Activated CD4-positive, CD25-positive, alpha-beta regulatory T cell treated with anti-CD3 and anti-CD28 coated beads, Interleukin-2, amount 50 U/mL, for 24 hours (primary cell): Measurements from ENCODE around the gene RIPK4.
"Not testable (repeated sequence)": the region's sequence is repeated elsewhere in the genome, so short reads cannot be mapped to it uniquely, and the experiment has no call there.

Experiments
- ATAC-seq, 2 donors: fragments of 150-1000 bp; cut with Tn5 transposase; one replicate each; pipeline ENCODE4 v1.10.0; 2021; ENCODE audit warnings: mild to moderate bottlenecking in 1 of 2, moderate library complexity in 1 of 2

RIPK4 gene

DNA sequence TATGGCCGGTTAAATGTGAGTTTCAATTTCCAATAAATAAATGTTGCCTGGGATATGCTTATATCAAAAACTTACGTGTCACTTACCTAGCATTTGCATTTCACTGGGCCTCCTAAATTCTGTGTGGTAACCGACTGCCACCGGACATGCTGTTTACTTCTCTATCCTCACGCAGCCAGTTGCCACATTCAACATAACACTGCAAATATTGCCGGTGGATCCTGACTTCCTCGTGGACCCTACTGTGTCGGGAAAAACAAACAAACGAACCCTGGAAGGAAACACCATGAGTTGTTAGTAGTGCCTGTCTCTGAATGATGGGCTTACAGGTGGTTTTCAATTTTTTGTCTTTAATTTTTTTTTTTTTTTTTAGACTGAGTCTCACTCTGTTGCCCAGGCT is 54.1 kb downstream of the RIPK4 start:
- ATAC-seq, result no peak

DNA sequence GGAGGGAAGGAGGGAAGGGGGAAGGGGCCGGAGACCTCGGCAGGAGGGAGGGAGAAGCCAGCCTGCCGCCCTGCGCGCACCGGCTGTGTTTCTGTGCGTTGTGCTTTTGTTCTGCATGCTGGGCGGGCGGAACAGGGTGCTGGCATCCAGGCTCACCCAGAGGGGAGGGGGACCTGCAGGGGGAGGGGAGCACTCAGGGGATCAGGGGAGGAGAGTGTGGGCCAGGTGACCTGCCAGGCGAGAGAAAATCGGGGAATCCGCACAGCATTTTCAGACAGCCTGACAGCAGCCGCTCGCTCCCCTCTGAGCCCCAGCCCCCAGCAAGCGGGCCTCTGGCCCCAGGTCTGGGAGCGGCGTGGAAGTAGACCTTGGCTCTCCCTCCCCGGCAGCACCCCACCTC is 54.7 kb downstream of the RIPK4 start:
- no peak for ATAC-seq

DNA sequence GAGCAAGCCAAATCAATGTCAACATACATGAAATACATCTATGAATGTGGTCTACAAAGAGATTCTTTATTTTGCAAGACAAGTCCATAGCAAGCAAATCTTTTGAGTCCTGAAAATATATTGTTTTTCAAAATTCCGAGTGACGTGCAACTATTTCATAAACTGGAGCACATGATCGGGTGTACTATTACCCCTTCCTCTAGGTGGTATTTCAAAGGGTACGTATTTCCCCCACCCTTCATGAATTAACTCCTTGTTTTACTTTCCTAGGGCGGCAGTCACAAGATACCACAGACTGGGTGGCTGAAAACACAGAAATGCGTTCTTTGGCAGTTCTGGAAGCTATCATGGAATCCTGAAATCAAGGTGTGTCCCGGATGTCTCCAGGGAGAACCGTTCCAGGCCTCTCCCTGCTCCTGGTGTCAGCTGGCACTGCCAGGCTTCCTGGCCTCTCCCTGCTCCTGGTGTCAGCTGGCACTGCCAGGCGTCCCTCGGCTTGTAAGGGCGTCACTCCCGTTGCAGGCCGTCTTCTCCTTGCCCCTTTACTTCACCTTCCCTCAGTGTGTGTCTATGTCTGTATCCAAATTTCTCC is 55.3 kb downstream of the RIPK4 start:
- ATAC-seq, result no peak

DNA sequence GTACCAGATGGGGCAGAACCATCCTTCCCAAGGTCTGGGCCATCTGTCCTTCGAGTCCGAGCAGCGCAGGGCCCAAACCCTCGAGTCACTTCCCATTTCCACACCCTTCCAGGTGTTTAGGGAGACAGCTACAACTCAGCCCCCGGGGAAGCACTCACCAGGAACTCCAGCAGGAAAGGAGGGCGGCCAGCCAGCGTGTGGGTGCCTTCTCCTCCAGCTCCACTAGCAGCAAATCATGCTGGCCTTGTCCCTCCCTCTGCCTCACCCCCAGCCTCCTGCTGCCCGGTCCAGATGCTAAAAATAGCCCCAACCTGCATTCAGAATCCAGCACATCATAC is 56.1 kb downstream of the RIPK4 start:
- ATAC-seq, result no peak

DNA sequence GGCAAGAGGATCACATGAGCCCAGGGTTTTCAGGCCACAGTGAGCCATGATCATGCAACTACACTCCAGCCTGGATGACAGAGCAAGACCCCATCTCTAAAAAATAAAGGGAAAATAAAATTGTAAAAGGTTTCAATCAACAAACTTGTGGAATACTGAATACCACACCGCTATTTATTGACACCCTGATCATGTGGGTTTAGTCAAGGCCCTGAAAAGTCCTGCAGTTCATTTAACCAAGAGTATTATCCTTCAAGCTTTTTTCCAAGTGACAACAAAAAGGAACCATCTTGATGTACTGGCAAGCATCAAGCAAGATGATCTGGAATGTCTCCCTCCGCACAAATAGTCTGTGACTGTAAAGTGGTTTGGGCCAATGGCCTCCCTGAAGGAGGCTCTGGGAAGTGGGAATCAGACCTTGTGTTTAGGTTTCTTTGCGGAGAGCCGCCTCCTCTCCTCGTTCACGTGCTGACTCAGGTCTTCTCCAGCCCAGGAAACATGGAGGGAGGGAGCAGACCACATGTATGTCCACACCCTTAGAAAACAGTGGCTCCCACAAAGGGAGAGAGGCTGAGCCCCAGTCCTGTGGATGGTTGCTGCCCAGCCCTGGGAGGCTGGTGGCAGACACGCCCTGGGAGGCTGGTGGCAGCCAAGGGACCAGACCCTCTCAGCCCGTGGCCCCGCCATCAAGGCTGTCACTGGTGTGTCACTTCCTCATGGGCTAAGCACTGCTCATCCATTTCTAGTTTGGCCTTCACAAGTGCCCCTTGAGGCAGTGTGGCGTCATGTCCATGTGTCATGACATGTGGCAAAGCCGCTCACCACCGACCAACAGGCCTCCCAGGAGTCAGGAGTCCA is 56.7 kb downstream of the RIPK4 start:
- ATAC-seq, result no peak

DNA sequence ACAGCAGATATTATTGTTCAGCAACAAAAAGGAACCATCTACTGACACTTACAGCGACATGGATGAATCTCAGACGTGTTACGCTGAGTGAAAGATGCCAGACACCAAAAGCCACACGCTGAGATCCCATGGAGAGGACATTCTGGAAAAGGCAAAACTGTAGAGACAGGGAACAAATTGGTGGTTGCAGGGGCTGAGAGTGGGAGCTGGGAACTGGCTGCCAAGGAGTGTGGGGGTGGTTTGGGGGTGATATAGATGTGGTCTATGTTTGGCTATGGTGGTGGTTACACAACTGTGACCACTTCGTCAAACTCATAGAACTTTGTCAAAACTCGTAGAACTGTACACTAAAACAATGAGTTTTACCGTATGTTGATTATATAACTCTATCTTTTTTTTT is 57.7 kb downstream of the RIPK4 start:
- no peak for ATAC-seq

DNA sequence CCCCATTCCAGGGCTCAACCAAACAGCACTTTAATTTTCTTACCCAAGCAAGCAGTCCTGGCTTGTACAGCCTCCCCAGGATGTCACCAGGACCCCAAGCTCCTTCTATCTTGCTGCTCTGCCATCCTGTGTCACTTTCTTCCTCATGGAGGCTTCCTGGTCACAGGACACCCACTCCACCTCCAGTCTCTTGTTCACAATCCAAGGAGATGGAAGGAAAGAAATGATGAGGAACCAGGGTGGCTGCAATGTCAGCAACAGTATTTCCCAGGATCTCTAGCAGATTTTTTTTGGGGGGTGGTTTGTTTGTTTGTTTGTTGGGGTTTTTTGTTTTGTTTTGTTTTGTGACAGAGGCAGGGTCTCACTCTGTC is 58.9 kb downstream of the RIPK4 start:
- no peak for ATAC-seq

DNA sequence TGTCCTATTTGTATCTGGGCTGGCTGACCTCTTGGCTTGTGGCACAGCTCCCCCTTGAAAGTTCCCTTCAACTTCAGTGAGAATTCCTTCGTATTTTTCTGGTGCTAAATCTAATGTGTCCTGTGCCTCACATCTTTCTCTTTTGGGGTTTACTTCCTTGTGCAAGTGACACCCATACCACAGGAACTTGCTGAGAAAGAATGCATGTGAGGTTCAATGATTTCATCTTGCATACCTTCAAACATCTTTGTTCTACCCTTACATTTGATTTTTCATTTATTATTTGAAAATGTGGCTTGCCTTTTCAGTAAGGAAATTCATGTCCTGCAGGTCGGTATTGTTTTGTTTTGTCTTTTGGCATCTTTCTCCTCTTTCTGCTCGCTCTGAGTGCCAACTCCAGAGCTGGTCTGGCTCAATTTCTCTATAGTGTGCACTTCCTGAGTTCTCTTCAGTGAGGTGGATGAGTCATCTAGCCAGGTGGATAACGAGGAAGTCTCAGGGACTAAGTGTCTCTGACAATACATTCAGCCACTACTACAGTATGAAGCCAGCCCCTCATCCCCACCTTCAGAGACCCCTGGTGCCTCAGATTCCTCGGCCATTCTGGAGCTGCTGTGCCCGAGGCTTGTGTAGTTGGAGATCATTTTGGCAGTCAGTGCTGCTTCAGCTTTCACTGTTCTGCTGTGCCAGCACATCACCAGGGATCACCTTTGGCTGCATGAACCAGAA is 59.5 kb downstream of the RIPK4 start:
- no peak for ATAC-seq

DNA sequence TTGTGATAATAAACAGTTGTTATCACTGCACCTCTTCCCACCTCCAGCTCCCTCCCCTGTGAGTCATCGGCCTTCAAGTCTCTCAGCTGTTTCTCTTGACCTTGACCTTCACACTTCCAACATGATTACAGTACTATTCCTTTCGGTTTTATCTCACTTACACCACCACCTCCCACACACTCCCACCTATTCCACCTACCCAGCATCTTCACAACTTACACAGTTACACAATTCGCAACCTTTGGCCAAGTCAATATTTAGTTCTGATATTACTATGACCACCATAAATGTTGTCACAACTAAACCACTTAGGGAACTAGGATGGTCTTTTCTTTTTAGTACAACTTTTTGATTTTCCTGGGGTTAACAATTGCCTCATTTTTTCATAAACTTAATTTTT is 60.2 kb downstream of the RIPK4 start:
- ATAC-seq, result no peak

DNA sequence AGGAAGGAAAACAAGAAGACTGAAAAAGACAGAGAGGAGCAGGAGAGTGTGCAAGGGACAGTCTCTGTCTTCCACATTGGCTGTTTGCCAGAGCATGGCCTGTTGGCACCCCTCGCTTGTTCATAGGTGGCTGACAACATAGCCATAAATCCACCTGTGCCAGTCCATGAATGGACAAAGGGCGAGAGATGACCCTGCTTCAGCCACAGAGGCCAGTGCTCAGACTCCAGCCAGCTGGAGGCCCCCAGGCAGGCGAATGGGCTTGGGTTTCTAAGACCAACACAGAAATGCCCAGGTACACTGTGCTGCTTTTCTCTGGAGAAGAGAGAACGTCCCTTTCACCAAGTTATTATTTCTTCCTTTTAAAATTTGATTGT is 60.6 kb downstream of the RIPK4 start:
- ATAC-seq, result no peak

DNA sequence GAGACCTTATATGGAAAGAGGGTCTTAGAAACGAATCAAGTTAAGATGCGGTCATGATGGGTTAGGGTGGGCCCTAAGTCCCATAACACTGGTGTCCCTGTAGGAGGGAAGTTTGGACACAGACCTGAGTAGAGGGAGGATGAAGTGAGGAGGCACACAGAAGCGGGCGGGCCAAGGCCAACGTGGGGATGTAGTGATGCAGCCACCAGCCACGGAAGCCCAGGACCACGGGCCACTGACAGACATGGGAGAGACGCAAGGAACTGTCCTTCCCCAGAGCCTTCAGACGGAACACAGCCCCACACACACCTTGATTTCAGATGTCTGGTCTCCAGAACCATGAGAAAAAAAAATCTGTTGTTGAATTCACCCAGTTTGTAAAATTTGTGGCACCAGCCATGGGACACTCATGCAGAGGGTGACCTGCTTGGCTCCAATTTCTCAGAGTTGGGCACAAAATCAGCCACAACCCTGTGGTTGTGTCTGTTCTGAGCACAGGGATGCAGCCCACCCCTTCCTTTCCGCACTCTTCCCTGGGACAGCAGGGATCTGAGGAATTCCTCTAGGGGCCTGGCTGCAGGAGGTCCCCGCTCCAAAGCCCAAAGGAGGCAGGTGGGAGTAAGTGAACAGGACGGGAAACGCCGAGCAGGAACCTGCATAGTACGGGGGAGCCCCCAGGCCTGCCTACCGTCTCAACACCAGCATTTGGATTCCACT is 61.1 kb downstream of the RIPK4 start:
- ATAC-seq, result no peak

DNA sequence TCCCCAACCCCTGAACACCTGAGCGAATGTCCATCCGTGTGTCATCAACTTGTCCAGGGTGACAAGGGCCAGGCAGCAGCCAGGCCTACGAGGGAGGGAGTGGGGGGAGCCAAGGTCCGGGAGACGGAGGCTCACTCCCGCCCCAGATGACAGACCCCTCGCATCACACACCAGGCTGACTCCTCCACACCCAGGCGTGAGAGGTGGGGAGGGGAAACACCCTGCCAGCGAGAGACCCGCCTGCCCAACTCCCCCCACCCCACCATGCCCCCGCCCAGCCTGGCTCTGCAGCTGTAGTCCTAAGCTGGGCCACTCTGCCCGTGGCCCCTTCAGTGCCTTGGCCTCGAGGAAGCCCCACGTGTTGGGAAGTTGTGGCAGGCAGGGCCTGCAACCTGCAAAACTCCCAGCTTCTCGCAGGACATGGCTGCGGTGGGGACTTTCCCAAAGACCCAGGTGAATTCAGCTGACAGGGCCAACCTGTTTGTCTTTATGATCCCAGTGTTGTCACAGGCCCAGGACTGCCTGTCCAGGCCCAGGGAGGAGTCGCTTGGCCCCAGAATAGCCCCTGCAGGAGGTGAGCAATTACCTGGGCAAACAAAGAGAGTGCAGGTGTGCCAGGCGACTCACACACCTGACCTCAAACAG is 62.9 kb downstream of the RIPK4 start:
- ATAC-seq, result no peak

DNA sequence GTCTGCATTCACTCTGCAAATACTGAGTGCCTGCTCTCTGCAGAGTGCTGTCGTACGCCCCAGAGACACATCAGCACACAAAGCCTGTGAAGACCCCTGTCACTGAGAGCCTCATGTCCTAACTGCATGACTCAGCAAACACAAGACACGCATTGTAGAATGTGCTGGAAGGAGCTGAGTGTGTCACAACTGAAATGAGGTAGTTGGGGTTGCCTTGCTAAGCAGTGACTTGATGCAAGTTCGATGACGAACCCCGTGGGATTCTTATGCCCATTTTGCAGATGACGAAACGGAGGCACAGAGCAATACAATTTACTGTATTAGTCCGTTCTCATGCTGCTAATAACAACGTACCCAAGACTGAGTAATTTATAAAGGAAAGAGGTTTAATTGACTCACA is 65.1 kb downstream of the RIPK4 start:
- ATAC-seq, result no peak

DNA sequence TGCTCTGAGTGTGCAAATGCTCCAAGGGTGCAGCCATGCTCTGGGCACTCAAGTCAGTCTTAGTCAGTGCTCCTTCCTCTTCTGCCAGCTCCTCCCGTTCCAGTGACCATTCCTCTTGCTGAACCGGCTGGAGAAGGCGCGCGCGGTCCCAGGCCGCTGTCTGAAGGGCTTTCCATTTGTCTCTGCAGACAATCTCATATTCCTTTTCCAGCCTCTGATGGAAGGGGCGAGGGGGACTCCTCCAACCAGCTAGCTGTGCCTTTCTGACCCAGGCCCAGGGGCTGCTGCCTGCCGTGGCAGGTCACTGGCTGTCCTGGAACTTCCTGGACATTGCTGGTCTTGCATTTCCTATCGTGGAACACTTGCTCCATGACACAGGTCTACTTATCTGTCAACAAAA is 67.5 kb downstream of the RIPK4 start:
- no peak for ATAC-seq

DNA sequence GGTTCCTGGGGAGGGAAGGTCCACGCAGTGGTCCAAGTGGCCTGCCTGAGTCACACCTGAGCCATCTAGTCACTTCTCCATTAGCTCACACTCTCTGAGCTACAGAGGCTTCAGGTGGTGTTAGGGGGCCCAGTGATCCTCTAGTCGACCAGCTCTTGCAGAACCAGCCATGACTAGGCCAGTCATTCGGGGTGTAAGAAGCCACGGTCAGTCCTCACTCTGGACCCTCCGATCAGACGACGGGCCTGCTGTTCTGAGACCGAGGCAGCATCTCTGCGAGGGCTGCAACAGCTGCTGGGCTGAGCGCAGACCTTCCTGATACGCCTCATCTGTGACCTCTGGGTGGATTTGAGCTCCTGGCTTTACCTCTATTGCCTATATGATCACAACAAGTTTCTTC is 68.8 kb downstream of the RIPK4 start:
- ATAC-seq, result no peak

DNA sequence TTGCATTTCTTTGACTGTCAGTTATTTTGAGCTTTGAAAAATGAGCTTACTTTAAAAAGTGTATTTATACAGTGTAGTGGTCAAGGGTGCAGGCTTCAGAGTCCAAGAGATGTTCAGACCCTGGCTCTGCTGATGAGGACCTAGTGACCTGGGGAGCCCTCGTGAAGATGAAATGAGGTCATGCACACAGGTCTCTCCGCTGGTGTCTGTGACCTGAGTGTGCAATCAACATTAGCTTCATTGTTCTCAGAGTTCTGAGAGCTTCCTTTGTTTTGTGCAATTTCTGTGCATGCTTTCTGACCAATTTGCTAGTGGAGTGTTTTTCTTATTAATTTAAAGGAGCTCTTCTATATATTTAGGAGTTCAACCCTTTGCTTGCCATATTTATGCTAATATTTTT is 71.3 kb downstream of the RIPK4 start:
- no peak for ATAC-seq

DNA sequence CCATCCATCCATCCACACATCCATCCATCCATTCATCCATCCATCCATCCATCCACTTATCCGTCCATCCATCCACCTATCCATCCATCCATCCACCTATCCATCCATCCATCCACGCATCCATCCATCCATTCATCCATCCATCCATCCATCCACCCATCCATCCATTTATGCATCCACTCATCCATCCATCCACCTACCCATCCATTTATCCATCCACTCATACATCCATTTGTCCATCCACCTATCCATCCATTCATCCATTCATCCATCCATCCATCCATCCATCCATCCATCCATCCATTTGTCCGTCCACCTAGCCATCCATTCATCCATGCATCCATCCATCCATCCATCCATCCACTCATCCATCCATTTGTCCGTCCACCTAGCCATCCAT is 72.8 kb downstream of the RIPK4 start:
- ATAC-seq, result not testable (repeated sequence)

DNA sequence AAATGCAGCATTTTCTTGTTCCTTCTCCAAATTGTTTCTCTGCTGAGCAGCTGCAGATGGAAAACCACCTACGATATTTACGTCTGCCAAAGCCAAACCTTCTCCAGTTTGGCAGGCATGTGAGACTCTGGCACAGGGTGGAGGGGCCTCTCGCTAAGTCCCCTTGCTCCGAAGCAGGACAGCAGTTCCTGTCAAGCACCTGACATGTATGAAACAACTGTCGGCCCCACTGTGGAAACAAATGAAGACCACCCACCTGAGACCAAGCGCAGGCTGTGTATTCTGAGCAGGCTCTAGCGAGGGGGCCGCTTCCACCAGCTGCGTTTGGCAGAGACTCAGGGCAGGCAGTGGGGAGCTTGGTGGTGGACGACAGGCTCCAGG is 74.7 kb downstream of the RIPK4 start:
- no peak for ATAC-seq

DNA sequence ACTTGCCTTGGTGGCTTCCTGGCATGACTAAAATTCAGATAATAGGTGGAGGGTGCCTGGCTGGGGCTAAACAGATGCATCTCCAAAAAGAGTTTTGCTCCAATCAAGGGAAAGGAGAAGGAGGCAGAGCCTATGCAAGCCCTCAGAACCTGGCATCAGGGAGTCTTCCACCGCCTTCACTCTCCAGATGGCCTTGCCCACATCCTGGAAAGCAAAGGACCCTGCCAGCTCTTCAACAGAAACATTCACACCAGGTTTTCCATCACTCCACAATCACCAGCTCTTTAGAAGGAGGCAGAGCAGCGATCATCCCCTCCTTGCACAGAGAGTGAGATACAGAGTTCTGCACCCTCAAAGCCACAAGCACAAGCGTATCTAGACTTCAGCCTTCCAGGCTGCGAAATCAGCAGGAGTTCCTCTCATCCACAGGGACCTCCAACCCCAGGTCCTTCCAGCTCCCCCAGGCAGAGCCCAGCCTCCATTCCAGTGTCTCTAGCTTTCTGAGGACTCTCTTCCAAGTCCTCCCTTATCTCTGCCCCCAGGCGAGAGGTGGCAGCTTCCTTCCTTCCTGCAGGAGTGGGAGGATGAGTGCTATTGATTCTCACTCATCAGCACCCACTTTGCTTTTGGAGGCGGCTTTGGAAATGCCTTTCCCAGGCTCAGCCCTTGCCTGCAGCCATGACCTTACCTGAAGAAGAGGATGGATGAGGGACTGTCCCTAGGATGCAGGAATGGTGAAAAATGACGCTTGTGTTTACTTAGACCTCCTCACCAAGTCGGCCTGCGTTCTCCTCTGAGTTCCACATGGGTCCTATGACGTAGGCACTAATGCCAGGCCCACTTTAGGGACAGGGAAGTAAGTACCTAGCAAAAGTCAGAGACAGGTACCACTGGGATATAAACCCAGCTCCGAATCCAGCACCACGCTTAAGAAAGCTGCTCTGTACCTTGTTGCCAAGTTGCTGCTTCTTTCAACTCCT is 75.4 kb downstream of the RIPK4 start:
- no peak for ATAC-seq
